A549 (cell line): ENCODE data around the gene DCLK2. TPM values are rescaled to one million over a fixed set of nuclear protein-coding genes. Genes with fewer than 3 reads are reported as not detected.

Experiments used
- ATAC-seq, 2 experiments: fragments of 200-7000 bp in 1 of 2; fragments of >200 bp in 1 of 2; cut with Nextera tagmentation in 1 of 2; cut with Tn5 transposase in 1 of 2; 3 replicates each; pipeline versions ENCODE4 v1.8.0 to v1.9.1; 2018 to 2020; ENCODE audit warnings: mild to moderate bottlenecking in 1 of 2, moderate library complexity in 1 of 2
- CTCF ChIA-PET: fragments of 300-600 bp; sonication (Branson Sonifier 250); formaldehyde crosslinking; extraction: SDS; loops from one replicate; lab custom pipeline; 2021; ENCODE audit warnings: antibody characterized with exemption, inconsistent platforms; lab: Yijun Ruan, JAX
- POLR2A ChIA-PET: fragments of 350-600 bp; formaldehyde crosslinking; extraction: SDS; loops from one replicate; lab custom pipeline; 2021; ENCODE audit warnings: antibody characterized with exemption, inconsistent platforms; lab: Yijun Ruan, JAX
- DNase-seq, 2 experiments: peaks; one replicate each; pipeline versions ENCODE4 v3.0.0 to v3.0.0-alpha.2; 2011 to 2016; ENCODE audit warnings: low read depth in 1 of 2, low spot score in 1 of 2
- FAIRE-seq: peaks from 2 replicates; lab custom pipeline; 2011; peaks lifted over from hg19 to GRCh38; lab: Jason Lieb, UNC
- H3K27ac ChIP-seq, 2 experiments: fragments of >200 bp; sonication (Bioruptor Twin); formaldehyde crosslinking; 3 replicates each; pipeline ENCODE4 v1.5.1; 2016 to 2017
- H3K4me1 ChIP-seq: fragments of >200 bp; sonication (Bioruptor Twin); formaldehyde crosslinking; 3 replicates; pipeline ENCODE4 v1.6.1; 2016
- H3K4me2 ChIP-seq: fragments of >200 bp; sonication (Bioruptor Twin); formaldehyde crosslinking; 3 replicates; pipeline ENCODE4 v1.6.1; 2016
- H3K4me3 ChIP-seq: fragments of >200 bp; sonication (Bioruptor Twin); formaldehyde crosslinking; 3 replicates; pipeline ENCODE4 v1.5.1; 2016
- H3K9me3 ChIP-seq: fragments of >200 bp; sonication (Bioruptor Twin); formaldehyde crosslinking; 3 replicates; pipeline ENCODE4 v1.6.1; 2016
- BHLHE40 ChIP-seq: IDR thresholded peaks from 2 replicates; pipeline ENCODE4 v1.6.1; 2012; ENCODE audit warnings: low read depth, low read length, inconsistent platforms
- CBX8 ChIP-seq: fragments of 200-600 bp; sonication (generic); IDR thresholded peaks from 2 replicates; pipeline ENCODE4 v1.6.1; 2016
- CEBPB ChIP-seq, 2 experiments: fragments of >200 bp in 1 of 2; sonication (Bioruptor Twin) in 1 of 2; formaldehyde crosslinking in 1 of 2; IDR thresholded peaks; 2 replicates each; pipeline ENCODE4 v1.6.1; 2012 to 2016
- CHD2 ChIP-seq: fragments of 150-350 bp; IDR thresholded peaks from 2 replicates; pipeline ENCODE4 v1.6.1; 2014; ENCODE audit warnings: low read length; ENCODE audit not compliant: partially characterized antibody
- EHF ChIP-seq: fragments of 250-450 bp; sonication (Bioruptor Pico); IDR thresholded peaks from 2 replicates; pipeline ENCODE4 v1.5.0; 2020; ENCODE audit warnings: mild to moderate bottlenecking
- EHMT2 ChIP-seq: fragments of 200-600 bp; sonication (generic); IDR thresholded peaks from 2 replicates; pipeline ENCODE4 v1.6.1; 2016; ENCODE audit warnings: antibody characterized with exemption, low read depth, mild to moderate bottlenecking, moderate library complexity
- EP300 ChIP-seq, 2 experiments: fragments of >200 bp; sonication (Bioruptor Twin); formaldehyde crosslinking; IDR thresholded peaks; 2 replicates in 1 of 2; 3 replicates in 1 of 2; pipeline ENCODE4 v1.6.1; 2016 to 2017
- ESRRA ChIP-seq: fragments of 150-350 bp; IDR thresholded peaks from 2 replicates; pipeline ENCODE4 v1.6.1; 2014; ENCODE audit warnings: mild to moderate bottlenecking, low read length, borderline replicate concordance
- FOSL2 ChIP-seq, 2 experiments: fragments of 450-650 bp in 1 of 2; fragments of >200 bp in 1 of 2; sonication (Bioruptor Twin) in 1 of 2; formaldehyde crosslinking; IDR thresholded peaks; 2 replicates each; pipeline versions ENCODE4 v1.5.0 to v1.6.1; 2016 to 2020; ENCODE audit warnings: mild to moderate bottlenecking in 1 of 2, moderate library complexity in 1 of 2
- GATA3 ChIP-seq: IDR thresholded peaks from 2 replicates; pipeline ENCODE4 v1.6.1; 2012; ENCODE audit warnings: borderline replicate concordance
- HOXA7 ChIP-seq: fragments of 250-450 bp; sonication (Bioruptor Pico); IDR thresholded peaks from 2 replicates; pipeline ENCODE4 v1.5.0; 2020; ENCODE audit warnings: mild to moderate bottlenecking, moderate library complexity
- HOXB13 ChIP-seq: fragments of 250-450 bp; sonication (Bioruptor Pico); IDR thresholded peaks from 2 replicates; pipeline ENCODE4 v1.5.0; 2020; ENCODE audit warnings: low read depth, mild to moderate bottlenecking, moderate library complexity
- HOXB5 ChIP-seq: fragments of 250-450 bp; sonication (Bioruptor Pico); IDR thresholded peaks from 2 replicates; pipeline ENCODE4 v1.5.0; 2020; ENCODE audit warnings: mild to moderate bottlenecking, moderate library complexity
- JUN ChIP-seq, 2 experiments: fragments of >200 bp; sonication (Bioruptor Twin); formaldehyde crosslinking; IDR thresholded peaks; 2 replicates in 1 of 2; 3 replicates in 1 of 2; pipeline ENCODE4 v1.6.1; 2016 to 2017
- KDM5A ChIP-seq: fragments of 200-600 bp; sonication (generic); IDR thresholded peaks from 2 replicates; pipeline ENCODE4 v1.6.1; 2016; ENCODE audit warnings: antibody characterized with exemption, mild to moderate bottlenecking
- MAZ ChIP-seq: fragments of 150-350 bp; IDR thresholded peaks from 2 replicates; pipeline ENCODE4 v1.6.1; 2014; ENCODE audit warnings: antibody characterized with exemption, low read depth, low read length, borderline replicate concordance
- POLR2A ChIP-seq: IDR thresholded peaks from 2 replicates; pipeline ENCODE4 v1.6.1; 2012; ENCODE audit warnings: mild to moderate bottlenecking, low read length
- RARB ChIP-seq: fragments of 250-450 bp; sonication (Bioruptor Pico); IDR thresholded peaks from 2 replicates; pipeline ENCODE4 v1.8.0; 2021; ENCODE audit warnings: mild to moderate bottlenecking, moderate library complexity
- RCOR1 ChIP-seq: fragments of 150-350 bp; IDR thresholded peaks from 2 replicates; pipeline ENCODE4 v1.6.1; 2014; ENCODE audit warnings: antibody characterized with exemption, low read length, low read depth
- RFX5 ChIP-seq: fragments of 450-650 bp; IDR thresholded peaks from 2 replicates; pipeline ENCODE4 v1.7.1; 2014; ENCODE audit warnings: antibody characterized with exemption, mild to moderate bottlenecking, moderate library complexity
- SMC3 ChIP-seq: fragments of >200 bp; sonication (Bioruptor Twin); formaldehyde crosslinking; IDR thresholded peaks from 3 replicates; pipeline ENCODE4 v1.6.1; 2018; ENCODE audit warnings: inconsistent platforms
- SREBF2 ChIP-seq: fragments of 450-650 bp; IDR thresholded peaks from 2 replicates; pipeline ENCODE4 v1.6.1; 2014; ENCODE audit warnings: mild to moderate bottlenecking, moderate library complexity
- TP53 ChIP-seq: fragments of 250-450 bp; sonication (Bioruptor Pico); IDR thresholded peaks from 2 replicates; pipeline ENCODE4 v1.5.0; 2021; ENCODE audit warnings: mild to moderate bottlenecking, moderate library complexity
- ZFP36 ChIP-seq: fragments of 450-650 bp; IDR thresholded peaks from 2 replicates; pipeline ENCODE4 v1.6.1; 2014; ENCODE audit warnings: borderline replicate concordance; ENCODE audit not compliant: partially characterized antibody
- ZNF302 ChIP-seq: fragments of 250-450 bp; sonication (Bioruptor Pico); IDR thresholded peaks from 2 replicates; pipeline ENCODE4 v1.9.0; 2021; ENCODE audit warnings: inconsistent platforms, mild to moderate bottlenecking, moderate library complexity
- ZSCAN20 ChIP-seq: fragments of 250-450 bp; sonication (Bioruptor Pico); IDR thresholded peaks from 2 replicates; pipeline ENCODE4 v1.8.0; 2022; ENCODE audit warnings: mild to moderate bottlenecking, moderate library complexity
- WGBS: methylation state at CpG from one replicate; pipeline ENCODE4 v1.1.6; 2017; ENCODE audit errors: missing lambda C conversion rate; 5-methylcytosine and 5-hydroxymethylcytosine counted together
- polyA plus RNA-seq, 4 experiments: library from polyadenylated mRNA; depleted of rRNA in 3 of 4; stranded (reverse); fragments of >200 nt; fragmentation: RNase III in 1 of 4; extraction: RNeasy Plus Mini Kit Qiagen cat#74134 plus additional on column Dnase treatment in 1 of 4; gene quantifications; 2 replicates in 3 of 4; 3 replicates in 1 of 4; pipeline ENCODE4 v1.2.3, GENCODE V29; 2011 to 2017
- TF ChIP-seq, protein P1 (sequence below): fragments of 200-600 bp; sonication (generic); IDR thresholded peaks from 2 replicates; pipeline ENCODE4 v1.6.1; 2016; ENCODE audit warnings: antibody characterized with exemption, mild to moderate bottlenecking, moderate library complexity
- TF ChIP-seq, protein P2 (sequence below): fragments of 450-650 bp; IDR thresholded peaks from 2 replicates; pipeline ENCODE4 v1.6.1; 2014; ENCODE audit warnings: antibody characterized with exemption
- TF ChIP-seq, protein P3 (sequence below): fragments of >200 bp; sonication (Bioruptor Twin); formaldehyde crosslinking; IDR thresholded peaks from 3 replicates; pipeline ENCODE4 v1.5.1; 2016
- TF ChIP-seq, protein P4 (sequence below): fragments of 250-450 bp; sonication (Bioruptor Pico); IDR thresholded peaks from 2 replicates; pipeline ENCODE4 v1.5.0; 2021; ENCODE audit warnings: mild to moderate bottlenecking, moderate library complexity, borderline replicate concordance
- TF ChIP-seq, protein P5 (sequence below): fragments of 150-350 bp; IDR thresholded peaks from 2 replicates; pipeline ENCODE4 v1.6.1; 2014; ENCODE audit warnings: low read depth, mild to moderate bottlenecking, low read length

DCLK2 gene
- polyA plus RNA-seq, 2 of the 4 experiments (the other 2 are of a cell fraction): 8.1 to 11.6 TPM

DNA sequence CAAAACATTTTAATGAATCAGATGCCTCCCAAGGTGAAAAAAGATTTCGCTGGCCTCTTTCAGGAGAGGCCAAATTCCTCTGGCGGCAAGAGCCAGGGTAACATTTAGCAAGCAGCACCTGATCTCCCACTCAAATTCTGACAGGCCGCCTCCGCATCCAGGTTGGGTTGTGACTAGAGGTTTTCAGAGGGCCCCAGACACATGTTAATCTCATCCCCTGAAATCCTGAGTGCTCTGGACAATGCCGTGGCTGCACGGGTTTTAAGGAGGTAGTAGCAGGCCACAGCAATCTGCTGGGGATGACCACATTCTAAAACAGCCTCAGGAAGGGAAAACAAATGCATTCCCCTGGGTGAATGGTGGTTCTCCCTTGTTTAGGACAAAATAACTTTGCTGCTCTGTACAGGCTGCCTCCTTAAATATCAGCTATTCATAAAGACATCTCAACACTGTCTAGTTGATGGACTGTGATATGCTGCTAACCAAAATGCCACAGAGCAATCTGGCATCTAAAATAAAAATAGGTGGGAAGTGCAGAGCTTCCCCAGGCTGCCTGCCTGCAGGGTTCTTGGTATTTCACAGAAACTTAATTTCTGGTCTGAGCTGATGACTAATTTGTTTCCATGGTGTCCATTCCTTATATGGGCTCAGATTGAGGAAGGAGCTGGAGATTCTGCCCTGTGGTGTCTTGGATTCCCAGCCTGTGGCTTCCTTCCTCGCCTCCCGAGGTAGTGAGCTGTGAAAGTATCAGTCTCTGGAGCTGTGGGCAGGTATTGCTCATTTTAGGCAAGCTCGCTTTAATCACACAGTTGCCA, 202.0 kb downstream of the DCLK2 start:
- POLR2A ChIA-PET: no interaction called here

DNA sequence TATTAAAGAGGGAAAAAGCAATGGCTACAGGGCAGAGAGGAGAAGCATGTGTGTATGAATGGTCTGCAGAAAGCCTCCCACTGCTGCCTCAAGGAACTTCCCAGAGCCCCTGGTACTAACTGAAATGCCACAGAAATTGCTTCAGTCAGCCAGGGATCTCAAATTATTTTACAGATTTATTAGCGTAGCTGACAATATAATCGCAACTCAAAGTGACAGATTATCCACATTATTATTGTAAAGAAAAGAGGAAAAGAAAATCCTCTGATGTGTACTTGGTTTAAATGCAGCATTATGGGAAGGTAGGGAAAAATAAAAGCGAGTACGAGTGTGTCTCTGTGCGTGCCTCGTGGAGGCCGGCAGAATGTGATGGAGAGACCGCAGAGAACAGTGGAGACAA, 202.7 kb downstream of the DCLK2 start:
- no peak overlapping the region for H3K4me2 ChIP-seq
- no peak overlapping the region for H3K4me3 ChIP-seq
- no peaks in the 10 kb centered on the region for H3K9me3 ChIP-seq
- ChIA-PET POLR2A (no interaction called here), CTCF (interaction anchor here (1.4 kb wide), 1 partner anchor 38 kb away, joined by 4 read pairs; no protein-coding TSS in a partner anchor)
- H3K4me1 ChIP-seq: peaks cover 9% of the 10 kb centered on the region; the same call in 2 of the 3 replicates
- DNase-seq (no peak), FAIRE-seq (no peak), ATAC-seq (no peak)
- WGBS: 97% methylated on average over 8 of the region's 8 CpGs
- H3K27ac ChIP-seq: peak overlapping the region in 1 of 2 experiments; percentile 42; a peak in 1 of 6 replicates
- TF ChIP-seq, protein P1, sequence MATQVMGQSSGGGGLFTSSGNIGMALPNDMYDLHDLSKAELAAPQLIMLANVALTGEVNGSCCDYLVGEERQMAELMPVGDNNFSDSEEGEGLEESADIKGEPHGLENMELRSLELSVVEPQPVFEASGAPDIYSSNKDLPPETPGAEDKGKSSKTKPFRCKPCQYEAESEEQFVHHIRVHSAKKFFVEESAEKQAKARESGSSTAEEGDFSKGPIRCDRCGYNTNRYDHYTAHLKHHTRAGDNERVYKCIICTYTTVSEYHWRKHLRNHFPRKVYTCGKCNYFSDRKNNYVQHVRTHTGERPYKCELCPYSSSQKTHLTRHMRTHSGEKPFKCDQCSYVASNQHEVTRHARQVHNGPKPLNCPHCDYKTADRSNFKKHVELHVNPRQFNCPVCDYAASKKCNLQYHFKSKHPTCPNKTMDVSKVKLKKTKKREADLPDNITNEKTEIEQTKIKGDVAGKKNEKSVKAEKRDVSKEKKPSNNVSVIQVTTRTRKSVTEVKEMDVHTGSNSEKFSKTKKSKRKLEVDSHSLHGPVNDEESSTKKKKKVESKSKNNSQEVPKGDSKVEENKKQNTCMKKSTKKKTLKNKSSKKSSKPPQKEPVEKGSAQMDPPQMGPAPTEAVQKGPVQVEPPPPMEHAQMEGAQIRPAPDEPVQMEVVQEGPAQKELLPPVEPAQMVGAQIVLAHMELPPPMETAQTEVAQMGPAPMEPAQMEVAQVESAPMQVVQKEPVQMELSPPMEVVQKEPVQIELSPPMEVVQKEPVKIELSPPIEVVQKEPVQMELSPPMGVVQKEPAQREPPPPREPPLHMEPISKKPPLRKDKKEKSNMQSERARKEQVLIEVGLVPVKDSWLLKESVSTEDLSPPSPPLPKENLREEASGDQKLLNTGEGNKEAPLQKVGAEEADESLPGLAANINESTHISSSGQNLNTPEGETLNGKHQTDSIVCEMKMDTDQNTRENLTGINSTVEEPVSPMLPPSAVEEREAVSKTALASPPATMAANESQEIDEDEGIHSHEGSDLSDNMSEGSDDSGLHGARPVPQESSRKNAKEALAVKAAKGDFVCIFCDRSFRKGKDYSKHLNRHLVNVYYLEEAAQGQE: no peak
- TF ChIP-seq KDM5A (no peak), POLR2A (no peak), ZSCAN20 (CRISPR knock-in tag) (no peak), ZFP36 (no peak), EP300 (IDR thresholded peaks at IDR 0.05) (no peak), EHMT2 (no peak), FOSL2 (IDR thresholded peaks at IDR 0.05) (no peak), FOSL2 (CRISPR knock-in tag; IDR thresholded peaks at IDR 0.05) (no peak), MAZ (no peak), HOXB13 (CRISPR knock-in tag) (no peak), SREBF2 (no peak), HOXB5 (CRISPR knock-in tag) (no peak), BHLHE40 (no peak), TP53 (CRISPR knock-in tag) (no peak)
- TF ChIP-seq, protein P2, sequence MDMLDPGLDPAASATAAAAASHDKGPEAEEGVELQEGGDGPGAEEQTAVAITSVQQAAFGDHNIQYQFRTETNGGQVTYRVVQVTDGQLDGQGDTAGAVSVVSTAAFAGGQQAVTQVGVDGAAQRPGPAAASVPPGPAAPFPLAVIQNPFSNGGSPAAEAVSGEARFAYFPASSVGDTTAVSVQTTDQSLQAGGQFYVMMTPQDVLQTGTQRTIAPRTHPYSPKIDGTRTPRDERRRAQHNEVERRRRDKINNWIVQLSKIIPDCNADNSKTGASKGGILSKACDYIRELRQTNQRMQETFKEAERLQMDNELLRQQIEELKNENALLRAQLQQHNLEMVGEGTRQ: no peak
- TF ChIP-seq, protein P3, sequence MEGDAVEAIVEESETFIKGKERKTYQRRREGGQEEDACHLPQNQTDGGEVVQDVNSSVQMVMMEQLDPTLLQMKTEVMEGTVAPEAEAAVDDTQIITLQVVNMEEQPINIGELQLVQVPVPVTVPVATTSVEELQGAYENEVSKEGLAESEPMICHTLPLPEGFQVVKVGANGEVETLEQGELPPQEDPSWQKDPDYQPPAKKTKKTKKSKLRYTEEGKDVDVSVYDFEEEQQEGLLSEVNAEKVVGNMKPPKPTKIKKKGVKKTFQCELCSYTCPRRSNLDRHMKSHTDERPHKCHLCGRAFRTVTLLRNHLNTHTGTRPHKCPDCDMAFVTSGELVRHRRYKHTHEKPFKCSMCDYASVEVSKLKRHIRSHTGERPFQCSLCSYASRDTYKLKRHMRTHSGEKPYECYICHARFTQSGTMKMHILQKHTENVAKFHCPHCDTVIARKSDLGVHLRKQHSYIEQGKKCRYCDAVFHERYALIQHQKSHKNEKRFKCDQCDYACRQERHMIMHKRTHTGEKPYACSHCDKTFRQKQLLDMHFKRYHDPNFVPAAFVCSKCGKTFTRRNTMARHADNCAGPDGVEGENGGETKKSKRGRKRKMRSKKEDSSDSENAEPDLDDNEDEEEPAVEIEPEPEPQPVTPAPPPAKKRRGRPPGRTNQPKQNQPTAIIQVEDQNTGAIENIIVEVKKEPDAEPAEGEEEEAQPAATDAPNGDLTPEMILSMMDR: no peak

More for the DNA sequence above, 202.0 kb downstream of the DCLK2 start:
- Histone ChIP-seq H3K4me1 (peaks cover 9% of the 10 kb centered on the region; the same call in 2 of the 3 replicates), H3K27ac (peak overlapping the region in 1 of 2 experiments; percentile 42; a peak in 1 of 6 replicates), H3K4me2 (no peak overlapping the region), H3K9me3 (no peaks in the 10 kb centered on the region)
- no peak for FAIRE-seq
- no peak for TF ChIP-seq HOXA7 (CRISPR knock-in tag)
- TF ChIP-seq ZSCAN20 (CRISPR knock-in tag): no peak
- no peak for TF ChIP-seq CHD2
- TF ChIP-seq, protein P4, sequence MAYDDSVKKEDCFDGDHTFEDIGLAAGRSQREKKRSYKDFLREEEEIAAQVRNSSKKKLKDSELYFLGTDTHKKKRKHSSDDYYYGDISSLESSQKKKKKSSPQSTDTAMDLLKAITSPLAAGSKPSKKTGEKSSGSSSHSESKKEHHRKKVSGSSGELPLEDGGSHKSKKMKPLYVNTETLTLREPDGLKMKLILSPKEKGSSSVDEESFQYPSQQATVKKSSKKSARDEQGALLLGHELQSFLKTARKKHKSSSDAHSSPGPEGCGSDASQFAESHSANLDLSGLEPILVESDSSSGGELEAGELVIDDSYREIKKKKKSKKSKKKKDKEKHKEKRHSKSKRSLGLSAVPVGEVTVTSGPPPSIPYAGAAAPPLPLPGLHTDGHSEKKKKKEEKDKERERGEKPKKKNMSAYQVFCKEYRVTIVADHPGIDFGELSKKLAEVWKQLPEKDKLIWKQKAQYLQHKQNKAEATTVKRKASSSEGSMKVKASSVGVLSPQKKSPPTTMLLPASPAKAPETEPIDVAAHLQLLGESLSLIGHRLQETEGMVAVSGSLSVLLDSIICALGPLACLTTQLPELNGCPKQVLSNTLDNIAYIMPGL (CRISPR knock-in tag): no peak
- TF ChIP-seq KDM5A: no peak
- no peak for TF ChIP-seq ZNF302 (CRISPR knock-in tag)
- no peak for TF ChIP-seq ESRRA
- TF ChIP-seq RCOR1: no peak
- no peak for TF ChIP-seq CBX8
- TF ChIP-seq GATA3: no peak
- no peak for TF ChIP-seq BHLHE40
- no peak for TF ChIP-seq HOXB5 (CRISPR knock-in tag)
- TF ChIP-seq, protein P5, sequence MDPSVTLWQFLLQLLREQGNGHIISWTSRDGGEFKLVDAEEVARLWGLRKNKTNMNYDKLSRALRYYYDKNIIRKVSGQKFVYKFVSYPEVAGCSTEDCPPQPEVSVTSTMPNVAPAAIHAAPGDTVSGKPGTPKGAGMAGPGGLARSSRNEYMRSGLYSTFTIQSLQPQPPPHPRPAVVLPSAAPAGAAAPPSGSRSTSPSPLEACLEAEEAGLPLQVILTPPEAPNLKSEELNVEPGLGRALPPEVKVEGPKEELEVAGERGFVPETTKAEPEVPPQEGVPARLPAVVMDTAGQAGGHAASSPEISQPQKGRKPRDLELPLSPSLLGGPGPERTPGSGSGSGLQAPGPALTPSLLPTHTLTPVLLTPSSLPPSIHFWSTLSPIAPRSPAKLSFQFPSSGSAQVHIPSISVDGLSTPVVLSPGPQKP: no peak
- no peak for TF ChIP-seq RARB (CRISPR knock-in tag)
- no peak for TF ChIP-seq JUN (IDR thresholded peaks at IDR 0.05)
- no peak for TF ChIP-seq CEBPB (IDR thresholded peaks at IDR 0.05)
- no peak for TF ChIP-seq SMC3
- no peak for TF ChIP-seq EHF
- TF ChIP-seq RFX5: no peak
- TF ChIP-seq, all 56 proteins: peak for 0
- H3K4me3 ChIP-seq: no peak overlapping the region
- CTCF ChIA-PET: interaction anchor here (1.2 to 1.4 kb wide), 2 partner anchors 18 to 37 kb away, joined by 3 read pairs; no protein-coding TSS in a partner anchor
- peak; percentile 39 to 51; a peak in 4 of 6 replicates for ATAC-seq
- no peak for DNase-seq
- 82% methylated on average over 9 of the region's 9 CpGs for WGBS
